Stromal cell of bone marrow (primary cell): Measurements from ENCODE around the gene MYH14.

Experiments
- DNase-seq: peaks from one replicate; pipeline ENCODE4 v3.0.0-alpha.2; 2012; ENCODE audit warnings: low read depth

Gene MYH14

GRCh38 chr19:50292216-50292827 lies 88.9 kb downstream of the MYH14 start:
- DNase-seq = no peak

- DNase-seq = no peak
Observed at GRCh38 chr19:50293263-50294004, 90.0 kb downstream of the MYH14 start.

GRCh38 chr19:50300051-50300450 lies 96.6 kb downstream of the MYH14 start:
- DNase-seq = no peak

GRCh38 chr19:50300814-50301606 lies 97.6 kb downstream of the MYH14 start:
- peak; percentile 34 for DNase-seq

DNA sequence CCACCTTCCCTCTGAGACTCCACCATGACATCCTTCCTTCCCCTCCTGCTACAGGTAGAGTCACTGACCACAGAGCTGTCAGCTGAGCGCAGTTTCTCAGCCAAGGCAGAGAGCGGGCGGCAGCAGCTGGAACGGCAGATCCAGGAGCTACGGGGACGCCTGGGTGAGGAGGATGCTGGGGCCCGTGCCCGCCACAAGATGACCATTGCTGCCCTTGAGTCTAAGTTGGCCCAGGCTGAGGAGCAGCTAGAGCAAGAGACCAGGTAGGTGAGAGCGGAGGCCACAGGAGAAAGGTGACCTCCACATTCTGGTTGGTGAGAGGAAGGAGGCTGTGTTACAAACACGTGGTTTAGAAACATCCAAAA lies 98.2 kb downstream of the MYH14 start:
- no peak for DNase-seq

DNA sequence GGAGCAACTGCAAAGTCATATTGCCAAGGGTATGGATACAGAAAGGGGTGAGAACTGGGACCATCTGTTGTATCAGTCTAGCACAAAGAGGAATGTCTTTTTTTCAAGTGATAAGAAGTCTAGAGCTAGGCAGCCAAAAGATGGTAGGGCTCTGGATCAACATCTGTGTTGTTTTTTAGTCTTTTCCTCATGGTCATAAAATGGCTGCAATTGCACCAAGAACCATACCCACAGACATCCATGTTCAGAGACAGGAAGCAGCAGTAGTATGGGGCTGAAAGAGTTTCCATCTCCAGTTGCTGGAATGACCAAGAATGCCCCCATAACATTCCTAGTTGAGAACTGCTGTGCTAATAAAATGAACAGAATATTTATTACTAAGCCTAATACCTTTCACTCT lies 100.1 kb downstream of the MYH14 start:
- no peak for DNase-seq

DNA sequence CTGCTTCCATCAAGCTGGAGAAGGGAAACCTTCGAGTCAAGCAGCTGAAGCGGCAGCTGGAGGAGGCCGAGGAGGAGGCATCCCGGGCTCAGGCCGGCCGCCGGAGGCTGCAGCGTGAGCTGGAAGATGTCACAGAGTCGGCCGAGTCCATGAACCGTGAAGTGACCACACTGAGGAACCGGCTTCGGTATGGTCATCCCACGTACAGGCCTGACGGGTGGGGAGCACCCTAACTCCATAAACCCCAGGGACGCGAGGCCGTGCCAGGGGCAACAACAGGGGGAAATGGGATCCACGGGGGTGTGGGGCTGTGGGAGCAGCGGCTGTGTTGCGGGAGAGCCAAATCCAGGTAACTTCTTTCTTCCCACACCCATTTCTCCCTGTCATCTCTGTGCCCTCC lies 105.6 kb downstream of the MYH14 start:
- no peak for DNase-seq

GRCh38 chr19:50309396-50310125 lies 106.1 kb downstream of the MYH14 start:
- no peak for DNase-seq

DNA sequence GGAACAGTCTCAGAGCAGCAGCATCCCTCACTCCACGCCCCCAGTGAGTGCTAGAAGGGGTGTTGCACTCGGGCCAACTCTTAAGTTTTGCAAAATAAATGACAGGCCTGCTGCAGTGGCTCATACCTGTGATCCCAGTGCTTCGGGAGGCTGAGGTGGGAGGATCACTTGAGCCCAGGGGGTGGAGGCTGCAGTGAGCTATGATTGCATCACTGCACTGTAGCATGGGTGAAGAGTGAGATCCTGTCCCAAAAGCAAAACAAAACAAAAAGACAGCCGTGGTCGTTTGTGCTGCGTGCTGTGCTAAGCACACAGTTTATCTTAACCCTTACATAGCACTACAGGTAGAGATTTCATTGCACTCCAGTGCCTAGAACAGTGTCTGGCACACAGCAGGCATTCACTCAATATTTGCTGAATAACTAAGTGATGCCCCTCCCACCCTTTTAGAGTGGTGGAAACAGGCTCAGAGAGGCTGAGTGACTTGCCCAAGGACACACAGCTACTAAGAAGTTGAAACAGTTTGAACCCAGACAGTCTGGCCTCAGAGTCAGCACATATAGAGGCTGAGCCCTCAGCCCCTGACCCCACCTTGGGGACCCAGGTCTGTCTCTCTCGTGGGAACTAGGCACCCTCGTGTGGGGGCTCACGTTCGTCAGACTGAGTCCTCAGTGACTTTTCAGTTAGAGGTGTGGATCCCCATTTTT lies 107.5 kb downstream of the MYH14 start:
- DNase-seq = no peak

DNA sequence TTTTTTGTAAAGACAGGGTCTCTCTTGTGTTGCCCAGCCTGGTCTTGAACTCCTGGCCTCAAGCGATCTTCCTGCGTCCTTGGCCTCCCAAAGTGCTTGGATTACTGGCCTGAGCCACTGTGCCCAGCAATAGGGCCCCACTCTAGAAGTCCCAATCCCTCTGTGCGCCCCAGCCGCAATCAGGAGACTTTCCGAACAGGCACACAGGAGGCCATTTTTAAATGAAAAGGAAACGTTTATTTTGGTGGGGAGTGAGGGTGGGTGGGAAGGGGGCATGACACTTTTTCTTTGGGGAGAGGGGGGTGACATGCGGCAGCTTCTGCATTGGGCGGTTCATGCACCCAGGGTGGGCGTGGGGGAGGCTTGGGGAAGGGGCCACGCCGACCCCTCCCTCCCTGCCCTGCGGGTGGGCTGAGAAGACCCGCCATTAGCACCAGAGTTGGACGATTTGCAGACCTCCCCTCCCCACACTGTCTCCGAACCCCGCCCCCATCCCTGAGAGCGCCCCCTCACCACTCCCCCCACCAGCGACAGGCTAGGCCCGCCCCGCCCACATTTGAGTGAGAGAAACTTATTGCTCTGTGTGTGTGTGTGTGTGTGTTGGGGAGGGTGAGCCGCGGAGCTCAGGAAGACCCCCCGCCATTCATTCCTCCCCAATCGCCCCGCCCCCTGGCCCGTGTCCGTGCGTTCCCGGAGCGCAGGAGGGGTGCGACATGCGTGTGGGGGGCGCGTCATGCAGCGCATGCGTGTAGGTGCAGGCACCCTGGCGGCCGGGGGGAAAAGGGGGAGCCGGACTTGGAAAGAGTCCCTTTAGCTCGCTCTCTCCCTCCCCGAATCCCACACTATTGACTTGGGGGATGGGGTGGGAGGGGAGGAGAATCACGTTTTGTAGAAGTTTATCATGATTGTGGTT lies 108.6 kb downstream of the MYH14 start:
- DNase-seq = no peak

- no peak for DNase-seq
Observed at GRCh38 chr19:50312967-50313811, 109.8 kb downstream of the MYH14 start.

- DNase-seq = no peak
Observed at GRCh38 chr19:50313812-50314536, 110.6 kb downstream of the MYH14 start.

DNA sequence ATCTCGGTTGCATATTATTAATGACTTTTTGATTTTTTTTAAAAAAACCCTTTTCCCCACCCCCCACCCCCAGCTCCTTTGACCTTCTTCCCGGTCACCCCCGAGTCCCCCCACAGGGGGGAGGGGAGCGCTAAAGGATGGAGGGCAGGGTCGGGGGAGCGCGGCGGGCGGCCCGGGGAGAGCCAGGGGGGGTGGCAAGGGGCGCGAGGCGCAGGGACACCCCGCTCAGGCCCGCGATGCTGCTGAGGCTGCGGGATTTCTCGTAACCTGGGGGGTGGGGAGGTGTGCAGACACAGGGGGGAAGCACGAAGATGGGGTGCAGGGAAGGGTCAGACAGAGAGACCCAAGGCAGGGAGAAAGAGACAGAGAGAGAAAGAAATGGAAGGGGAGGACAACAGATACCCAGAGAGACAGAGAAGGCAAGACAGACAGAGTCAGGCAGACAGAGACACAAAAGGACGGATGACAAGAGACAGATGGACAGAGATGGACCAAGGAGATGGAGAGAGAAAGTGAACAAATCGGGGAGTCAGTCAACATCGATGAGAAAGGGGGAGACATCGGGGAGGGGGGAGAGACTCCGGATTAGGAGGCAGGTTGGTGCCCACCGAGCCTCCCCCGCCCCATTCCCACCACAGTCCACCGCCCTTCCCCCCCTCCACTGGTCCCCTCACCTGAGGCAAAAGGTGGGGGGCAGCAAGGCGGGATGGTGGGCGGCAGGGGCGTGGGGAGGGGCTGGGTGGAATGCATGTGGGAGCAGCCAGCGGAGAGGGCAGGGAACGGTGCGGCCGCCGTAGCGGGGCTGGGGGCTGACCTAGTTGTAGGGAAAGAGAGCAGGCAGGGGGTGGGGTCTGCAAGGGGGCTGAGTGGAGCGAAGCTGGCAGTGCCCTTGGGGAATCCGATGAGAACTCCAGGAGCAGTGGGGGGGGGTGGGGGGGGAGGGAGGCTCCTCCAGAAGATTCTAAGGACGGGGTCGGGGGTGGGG lies 111.6 kb downstream of the MYH14 start:
- DNase-seq = no peak

- DNase-seq = no peak
Observed at GRCh38 chr19:50315773-50316448, 112.5 kb downstream of the MYH14 start.

- no peak for DNase-seq
Observed at GRCh38 chr19:50317115-50317514, 113.7 kb downstream of the MYH14 start.

DNA sequence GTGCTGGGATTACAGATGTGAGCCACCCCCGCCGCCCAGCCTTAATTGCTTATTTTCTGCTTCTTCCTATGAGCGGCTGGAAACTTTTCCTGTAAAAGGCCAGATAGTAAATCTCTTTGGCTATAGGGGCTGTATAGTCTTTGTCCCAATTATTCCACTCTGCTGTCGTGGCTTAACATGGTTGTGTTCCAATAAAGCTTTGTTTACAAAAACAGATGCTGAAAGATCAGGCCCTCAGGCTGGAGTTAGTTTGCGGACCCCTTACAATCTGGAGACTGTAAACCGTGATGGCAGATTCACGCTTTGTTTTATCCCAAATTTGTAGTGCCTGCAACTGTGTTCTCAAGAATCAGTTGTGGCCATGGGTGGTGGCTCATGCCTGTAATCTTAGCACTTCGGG lies 115.0 kb downstream of the MYH14 start:
- DNase-seq = no peak

- no peak for DNase-seq
Observed at GRCh38 chr19:50319156-50319555, 115.7 kb downstream of the MYH14 start.
